HL-60 (cell line): ENCODE measurements around the gene PSMD11.

Source experiments
- CTCF ChIP-seq: IDR thresholded peaks from one replicate; pipeline ENCODE4 v1.5.1; 2011; ENCODE audit warnings: low read length, control low read depth, inconsistent platforms; ENCODE audit not compliant: insufficient read depth
- GABPA ChIP-seq: IDR thresholded peaks from 2 replicates; pipeline ENCODE4 v1.6.1; 2012; ENCODE audit warnings: low read depth

- no peak for TF ChIP-seq CTCF
- no peak for TF ChIP-seq GABPA
Measured at GRCh38 chr17:32489320-32490100, 45.2 kb downstream of the PSMD11 start.
